NAMALWA (cell line): Measurements from ENCODE around the gene PACS2.
"Not testable (repeated sequence)": the region's sequence is repeated elsewhere in the genome, so short reads cannot be mapped to it uniquely, and the experiment has no call there.

Experiments used
- DNase-seq: peaks from one replicate; pipeline ENCODE4 v3.0.0-alpha.2; 2015; ENCODE audit warnings: low spot score

Gene PACS2

DNA sequence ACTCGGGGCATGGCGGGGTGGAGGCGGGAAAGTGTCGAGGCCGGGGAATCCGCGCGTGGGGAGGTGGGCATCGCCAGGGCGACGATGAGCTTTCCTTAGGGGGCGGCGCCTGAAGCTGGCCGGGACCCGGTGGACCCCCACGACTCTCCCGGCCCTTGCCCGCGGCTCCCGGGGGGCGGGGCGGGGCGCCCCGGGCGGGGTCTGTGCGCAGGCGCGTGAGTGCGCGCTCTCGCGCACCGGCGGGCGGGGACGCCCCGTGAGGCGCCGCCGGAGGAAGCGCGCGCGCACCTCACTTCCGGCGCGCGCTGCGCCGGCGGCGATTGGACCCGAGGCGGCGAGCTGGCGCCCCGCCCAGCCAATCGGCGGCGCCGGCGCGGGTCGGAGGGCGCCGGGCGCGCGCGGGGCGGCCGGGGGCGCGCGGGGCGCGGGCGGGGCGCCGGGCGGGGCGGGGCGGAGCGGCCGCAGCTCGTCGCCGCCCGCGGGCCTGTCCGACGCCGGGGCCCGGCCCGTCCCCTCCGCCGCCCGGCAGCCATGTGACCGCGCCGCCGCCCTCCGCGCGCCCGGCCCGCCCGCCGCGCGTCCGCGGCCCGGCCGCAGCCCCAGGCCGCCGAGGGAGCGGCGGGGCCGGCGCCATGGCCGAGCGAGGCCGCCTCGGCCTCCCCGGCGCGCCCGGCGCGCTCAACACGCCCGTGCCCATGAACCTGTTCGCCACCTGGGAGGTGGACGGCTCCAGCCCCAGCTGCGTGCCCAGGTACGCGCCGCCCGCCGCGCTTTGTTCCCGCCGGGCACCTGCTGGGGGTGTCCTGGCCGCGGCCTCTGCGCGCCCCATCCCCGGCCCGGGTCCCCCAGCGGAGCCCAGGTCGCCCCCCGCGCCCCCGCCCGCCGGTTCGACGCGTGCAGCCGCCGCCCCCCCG, at the start of gene PACS2:
PACS2 (plus strand) TSS at position 462 of the 914 bp plus-strand sequence; CDS start at position 633, 171 bp downstream.
- peak; percentile 84 for DNase-seq

- no peak for DNase-seq
These were observed 46.6 kb upstream of the PACS2 start for GRCh38 chr14:105267820-105268548.

DNA sequence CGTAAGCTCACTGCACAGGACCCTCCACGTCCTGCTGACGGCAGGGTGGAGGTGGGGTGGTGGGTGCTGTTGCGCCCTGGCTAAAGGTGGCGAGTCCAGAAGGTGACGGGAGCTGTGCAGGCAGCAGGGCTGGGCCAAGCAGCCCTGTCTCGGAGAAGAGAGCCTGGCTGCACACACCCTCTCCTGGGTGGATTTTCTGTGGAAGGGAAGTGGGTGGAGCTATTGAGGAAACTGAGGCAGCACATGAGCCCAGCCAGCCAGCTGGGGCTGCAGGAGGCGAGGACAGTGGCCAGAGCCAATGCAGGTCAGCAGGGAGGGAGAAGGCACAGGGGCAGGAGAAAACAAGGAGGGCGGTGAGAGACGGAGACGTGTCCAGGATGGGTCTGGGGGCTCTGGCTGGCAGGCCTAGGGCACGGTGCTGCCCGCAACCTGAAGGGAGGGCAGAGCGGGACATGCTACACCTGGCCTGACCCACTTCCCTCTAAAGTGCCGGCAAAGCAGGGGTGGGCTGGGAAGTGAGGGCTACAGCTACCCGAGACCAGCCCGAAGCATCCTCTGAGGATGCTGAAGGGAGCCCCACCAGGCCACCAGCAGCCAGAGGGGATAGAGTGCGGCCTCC, 45.7 kb upstream of the PACS2 start:
- DNase-seq = no peak

DNA sequence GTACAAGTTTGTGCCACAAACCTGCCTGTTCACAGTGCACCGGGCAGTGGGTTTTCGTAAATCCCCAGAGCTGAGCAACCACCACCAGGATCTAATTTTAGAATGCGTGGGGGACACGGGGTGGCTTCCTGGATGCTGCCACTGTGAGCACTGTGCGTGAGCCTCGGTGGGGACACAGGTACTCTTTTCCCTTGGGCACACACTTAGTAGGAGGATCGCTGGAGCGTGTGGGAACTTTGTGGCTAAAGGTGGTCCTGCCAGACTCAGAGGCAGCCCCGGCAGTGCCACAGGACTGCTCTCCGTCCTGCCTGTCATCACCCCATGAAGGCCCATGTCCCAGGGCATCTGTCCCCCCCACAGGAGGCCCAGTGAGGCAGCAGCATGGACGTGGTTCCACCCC, 45.1 kb upstream of the PACS2 start:
- DNase-seq = no peak

DNA sequence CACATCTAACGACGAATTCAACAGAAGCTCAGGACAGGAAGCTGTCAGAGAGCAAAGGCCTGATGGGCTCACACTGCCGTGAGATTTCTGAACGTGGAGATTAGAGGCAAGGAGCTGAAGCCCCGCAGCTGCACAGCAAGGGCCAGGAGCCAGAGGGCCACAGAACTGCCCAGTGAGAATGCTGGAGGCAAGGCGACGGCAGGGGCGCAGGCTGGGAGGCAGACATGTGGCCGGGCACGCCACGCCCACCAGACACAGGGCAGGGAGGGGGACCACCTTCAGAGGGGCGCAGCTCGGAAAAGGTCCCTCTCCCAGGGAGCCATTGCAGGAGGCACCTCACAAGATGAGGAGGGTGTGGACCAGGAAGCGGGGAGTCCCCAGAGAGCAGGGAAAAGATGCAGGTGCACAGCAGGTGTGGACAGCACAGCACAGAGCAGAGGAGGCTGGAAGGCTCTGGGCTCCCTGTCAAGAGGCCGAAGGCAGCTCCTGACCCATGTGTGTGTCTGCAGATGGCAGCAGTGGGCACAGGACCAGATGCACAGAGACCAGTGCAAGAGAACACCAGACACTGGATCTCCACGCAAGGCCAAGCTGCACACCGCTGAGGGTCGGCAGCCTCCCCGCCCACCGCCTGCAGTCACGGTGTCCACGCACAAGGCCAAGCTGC, 43.2 kb upstream of the PACS2 start:
- no peak for DNase-seq

DNA sequence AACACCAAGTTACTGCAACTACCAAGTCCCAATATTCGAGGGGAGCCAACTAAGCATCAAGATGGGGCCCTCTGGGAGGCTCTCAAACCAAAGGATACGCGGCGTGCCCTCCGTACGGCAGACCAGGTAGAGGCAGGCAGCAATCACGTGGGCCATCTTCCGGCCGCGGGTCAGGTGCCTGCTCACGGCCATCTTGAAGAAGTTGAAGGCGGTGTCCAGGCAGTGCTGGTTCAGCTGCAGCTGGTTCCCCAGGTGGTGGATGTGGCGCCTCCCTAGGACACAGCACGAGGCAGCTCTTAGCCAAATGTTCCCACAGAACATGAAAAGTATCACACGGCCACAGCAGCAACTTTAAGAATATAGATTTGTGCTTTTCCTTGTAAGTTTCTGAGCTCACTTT, 41.9 kb upstream of the PACS2 start:
- no peak for DNase-seq

GRCh38 chr14:105273062-105273461, 41.5 kb upstream of the PACS2 start:
- DNase-seq = no peak

DNA sequence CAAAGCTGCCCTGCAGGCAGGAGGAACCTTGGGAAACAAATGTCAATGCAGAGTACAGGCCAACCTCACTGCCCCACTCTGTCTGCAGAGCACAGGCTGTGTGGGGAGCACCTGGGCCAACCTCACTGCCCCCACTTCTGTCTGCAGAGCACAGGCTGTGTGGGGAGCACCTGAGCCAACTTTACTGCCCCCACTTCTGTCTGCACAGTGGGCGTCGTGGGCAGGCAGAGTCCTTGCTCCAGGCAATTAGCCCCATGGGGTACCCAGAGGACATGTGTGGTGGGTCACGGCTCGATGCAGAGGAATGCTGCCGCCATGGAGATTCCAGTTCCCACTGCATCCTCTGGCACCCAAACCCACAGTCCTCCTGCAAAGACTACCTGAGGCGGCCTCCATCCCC, 39.9 kb upstream of the PACS2 start:
- no peak for DNase-seq

- DNase-seq = no peak
These were observed 39.1 kb upstream of the PACS2 start for GRCh38 chr14:105275267-105275946.

- DNase-seq = not testable (repeated sequence)
These were observed 37.1 kb upstream of the PACS2 start for GRCh38 chr14:105277448-105277847.

DNA sequence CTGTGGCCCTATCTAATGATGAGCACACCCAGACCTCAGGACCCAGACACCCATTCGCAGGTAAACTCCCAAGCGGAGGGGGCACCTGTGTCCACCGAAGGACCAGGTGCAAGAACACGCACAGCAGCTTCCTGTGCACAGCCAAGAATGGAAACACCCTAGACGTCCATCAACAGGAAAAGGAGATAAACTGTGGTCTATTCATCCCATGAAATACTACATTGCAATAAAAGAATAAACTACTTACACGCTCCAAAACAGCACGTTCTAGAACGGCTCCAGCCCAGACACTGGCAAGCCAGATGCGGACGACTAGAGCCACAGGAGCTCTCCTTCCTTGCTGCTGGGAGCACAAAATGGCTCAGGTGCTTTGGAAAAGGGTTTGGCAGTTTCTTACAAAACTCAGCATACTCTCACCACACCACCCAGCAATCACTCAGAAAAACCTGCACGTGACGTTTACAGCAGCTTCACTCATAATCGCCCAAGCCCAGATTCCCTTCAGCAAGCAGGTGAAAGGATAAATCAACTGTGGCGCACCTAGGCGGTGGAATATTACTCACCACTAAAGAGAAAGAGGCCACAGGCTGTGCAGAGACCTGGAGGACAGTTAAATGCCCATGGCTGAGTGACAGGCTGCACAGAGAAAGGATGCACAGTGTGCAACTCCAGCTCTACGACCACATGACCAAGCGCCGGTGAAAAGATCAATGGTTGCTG, 34.7 kb upstream of the PACS2 start:
- DNase-seq = no peak

- no peak for DNase-seq
These were observed 34.0 kb upstream of the PACS2 start for GRCh38 chr14:105280525-105280924.

DNA sequence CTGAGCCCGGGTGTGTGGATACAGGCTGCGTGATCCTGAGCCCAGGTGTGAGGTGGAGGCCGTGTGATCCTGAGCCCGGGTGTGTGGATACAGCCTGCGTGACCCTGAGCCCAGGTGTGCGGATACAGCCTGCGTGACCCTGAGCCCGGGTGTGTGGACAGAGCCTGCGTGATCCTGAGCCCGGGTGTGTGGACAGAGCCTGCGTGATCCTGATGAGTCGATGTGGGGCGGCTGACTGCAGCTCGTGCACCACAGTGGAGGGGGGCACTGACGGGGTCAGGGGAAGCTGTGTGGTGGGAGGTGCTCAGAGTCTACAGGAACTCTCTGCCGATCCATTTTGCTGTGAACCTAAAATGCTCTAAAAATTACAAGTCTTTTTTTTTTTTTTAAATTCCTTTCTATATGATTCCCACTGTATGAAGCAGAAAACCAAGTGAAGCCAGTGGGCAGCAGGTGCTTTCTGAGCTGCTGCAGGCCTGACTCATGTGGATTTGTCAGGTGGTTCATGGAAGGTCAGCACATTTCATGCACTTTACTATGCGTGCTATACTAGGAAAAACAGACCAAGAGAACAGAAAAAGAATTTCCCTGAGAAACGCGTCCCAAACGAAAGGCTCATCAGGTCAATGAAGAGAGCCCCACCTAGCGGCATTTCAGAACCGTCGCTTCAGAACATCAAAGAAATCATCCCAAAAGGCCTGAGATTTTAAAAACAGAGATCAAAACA, 33.0 kb upstream of the PACS2 start:
- DNase-seq = peak; percentile 64

- DNase-seq = no peak
These were observed 32.3 kb upstream of the PACS2 start for GRCh38 chr14:105282098-105282725.

DNA sequence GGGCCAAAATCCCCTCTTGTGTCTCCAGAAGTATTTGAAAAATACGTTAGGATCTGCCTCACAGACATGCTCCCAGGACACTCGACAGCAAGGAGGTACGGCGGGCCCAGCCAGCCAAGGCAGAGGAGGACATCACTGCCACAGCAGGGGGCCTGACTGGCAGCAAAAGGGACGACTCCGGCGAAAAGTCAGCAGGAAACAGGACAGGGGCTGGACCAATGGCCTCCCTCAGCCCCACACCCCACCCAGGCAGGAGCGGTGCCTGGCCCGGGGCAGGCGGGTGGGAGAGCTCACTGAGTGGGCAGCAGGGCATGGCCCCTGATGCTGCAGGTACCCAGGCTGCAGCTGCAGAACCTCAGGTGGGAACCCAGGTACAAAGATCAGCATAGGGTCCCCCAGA, 31.5 kb upstream of the PACS2 start:
- no peak for DNase-seq

DNA sequence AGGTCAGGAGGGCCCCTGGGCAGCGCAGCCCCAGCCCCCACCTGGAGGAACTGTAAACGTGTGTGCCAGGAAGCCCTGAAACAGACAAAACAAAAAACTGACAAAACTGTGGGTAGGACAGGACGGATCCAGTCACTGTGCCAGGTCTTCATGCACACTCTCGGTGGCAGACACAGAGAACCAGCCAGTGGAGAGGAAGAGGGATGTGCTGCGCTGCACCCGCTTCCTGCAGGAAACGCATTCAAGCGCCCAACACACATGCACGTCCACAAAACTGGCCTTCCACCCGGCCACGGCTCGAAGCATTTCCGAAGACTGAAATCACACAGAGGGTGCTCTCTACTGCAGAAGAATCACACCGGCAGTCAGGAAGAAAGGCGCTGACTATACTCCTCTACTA, 30.6 kb upstream of the PACS2 start:
- no peak for DNase-seq

DNA sequence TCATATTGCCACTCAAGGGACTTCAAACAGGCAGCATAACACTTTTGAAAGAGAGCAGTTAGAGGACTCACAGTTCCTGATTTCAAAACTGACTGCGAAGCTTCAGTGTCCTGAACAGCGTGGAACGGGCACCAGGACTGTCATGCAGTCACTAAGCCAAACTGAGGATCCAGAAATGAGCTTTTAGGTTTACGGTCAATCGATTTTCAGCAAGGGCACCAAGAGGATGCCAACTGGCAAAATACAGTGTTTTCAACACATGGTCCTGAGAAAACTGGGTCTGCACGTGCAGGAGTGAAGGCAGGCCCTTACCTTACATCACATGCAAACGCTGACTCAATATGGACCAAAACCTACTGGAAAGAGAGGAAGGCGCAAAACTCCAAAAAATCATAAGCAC, 29.4 kb upstream of the PACS2 start:
- DNase-seq = no peak

- no peak for DNase-seq
These were observed 27.8 kb upstream of the PACS2 start for GRCh38 chr14:105286759-105287144.

DNA sequence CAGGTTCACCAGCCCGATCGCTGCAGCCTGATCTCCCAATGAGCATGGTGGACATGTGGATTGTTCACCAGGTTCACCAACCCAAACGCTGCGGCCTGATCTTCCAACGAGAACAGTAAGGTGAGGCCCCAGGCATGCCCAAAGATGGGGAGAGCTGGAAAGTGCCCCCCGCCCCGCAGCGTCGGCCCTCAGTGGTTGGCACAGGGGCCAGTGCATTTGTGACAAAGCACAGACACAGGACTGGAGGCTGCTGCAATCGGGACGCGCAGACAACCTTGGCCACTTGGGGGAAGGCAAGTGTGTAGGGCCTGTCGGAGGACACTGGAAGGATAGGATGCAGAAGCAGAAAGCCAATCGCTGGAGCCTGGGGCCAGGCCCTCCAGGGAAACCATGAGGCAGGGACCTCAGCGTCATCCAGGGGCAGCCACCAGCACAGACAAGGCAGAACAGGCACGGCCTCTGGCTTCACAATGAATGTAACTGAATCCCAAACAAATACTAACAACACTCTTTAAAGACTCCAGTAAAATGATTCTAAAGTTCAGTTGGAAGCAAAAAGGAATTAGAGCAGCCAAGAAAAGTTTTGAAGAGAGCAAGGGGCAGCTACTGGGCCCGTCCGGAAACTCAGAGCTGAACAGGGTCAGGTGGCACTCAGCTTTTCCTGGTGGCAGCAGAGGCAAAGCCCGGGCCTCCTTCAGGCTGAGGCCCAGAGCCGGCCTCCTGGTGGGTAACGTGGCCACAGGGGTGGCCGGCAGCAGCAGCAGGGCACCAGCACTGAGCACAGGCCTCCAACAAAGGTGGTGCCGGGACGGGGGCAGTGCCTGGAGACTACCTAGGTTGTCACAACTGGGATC, 27.1 kb upstream of the PACS2 start:
- DNase-seq = no peak
